Mesodermal cell (in vitro differentiated cells): ENCODE measurements around the gene MAPKBP1.

Experiments
- H3K27ac ChIP-seq: 2 replicates; pipeline ENCODE4 v1.7.0; 2013; ENCODE audit warnings: mild to moderate bottlenecking, low read depth, low read length, moderate library complexity; ENCODE audit not compliant: severe bottlenecking
- H3K36me3 ChIP-seq: 2 replicates; pipeline ENCODE4 v1.7.1; 2013; ENCODE audit warnings: mild to moderate bottlenecking, low read length, moderate library complexity; ENCODE audit not compliant: control insufficient read depth, insufficient read depth
- H3K4me1 ChIP-seq: one replicate; pipeline ENCODE4 v1.7.1; 2013; ENCODE audit warnings: mild to moderate bottlenecking, low read length; ENCODE audit not compliant: insufficient read depth, control insufficient read depth, poor library complexity, severe bottlenecking
- H3K4me3 ChIP-seq: 2 replicates; pipeline ENCODE4 v1.7.0; 2013; ENCODE audit warnings: low read length, control low read depth, mild to moderate bottlenecking; ENCODE audit not compliant: insufficient read depth, poor library complexity, severe bottlenecking; ENCODE audit errors: extremely low read depth
- H3K9me3 ChIP-seq: 2 replicates; pipeline ENCODE4 v1.7.1; 2013; ENCODE audit warnings: mild to moderate bottlenecking, low read length, moderate library complexity; ENCODE audit not compliant: control insufficient read depth
- WGBS, 2 experiments: methylation state at CpG; one replicate each; pipeline ENCODE4 v1.1.5; 2013; ENCODE audit warnings: missing lambda C conversion rate in 2 of 2; ENCODE audit not compliant: insufficient coverage in 2 of 2; 5-methylcytosine and 5-hydroxymethylcytosine counted together

Gene MAPKBP1

GRCh38 chr15:41817781-41818180, 43.5 kb downstream of the MAPKBP1 start:
- Histone ChIP-seq H3K9me3 (no peaks in the 10 kb centered on the region), H3K36me3 (peaks cover 75% of the 10 kb centered on the region)
- 93 to 100% methylated on average over 3 to 5 of the region's 6 CpGs for WGBS, 2 experiments

GRCh38 chr15:41819455-41820050, 45.3 kb downstream of the MAPKBP1 start:
- Histone ChIP-seq H3K36me3 (peaks cover 76% of the 10 kb centered on the region), H3K9me3 (no peaks in the 10 kb centered on the region), H3K4me1 (no peaks in the 10 kb centered on the region), H3K4me3 (no peak overlapping the region), H3K27ac (no peak overlapping the region)
- WGBS, 2 experiments = 90 to 91% methylated on average over 5 to 9 of the region's 9 CpGs

More at GRCh38 chr15:41817781-41818180, 43.5 kb downstream of the MAPKBP1 start:
- no peak overlapping the region for H3K4me3 ChIP-seq
- no peaks in the 10 kb centered on the region for H3K4me1 ChIP-seq
- no peak overlapping the region for H3K27ac ChIP-seq

GRCh38 chr15:41820791-41821423, 46.6 kb downstream of the MAPKBP1 start:
- no peak overlapping the region for H3K4me3 ChIP-seq
- 96 to 97% methylated on average over 4 to 6 of the region's 6 CpGs for WGBS, 2 experiments
- no peaks in the 10 kb centered on the region for H3K4me1 ChIP-seq
- H3K36me3 ChIP-seq = peaks cover 75% of the 10 kb centered on the region
- H3K9me3 ChIP-seq = no peaks in the 10 kb centered on the region
- H3K27ac ChIP-seq = no peak overlapping the region

- Histone ChIP-seq H3K9me3 (no peaks in the 10 kb centered on the region), H3K4me3 (no peak overlapping the region), H3K27ac (no peak overlapping the region), H3K36me3 (peaks cover 81% of the 10 kb centered on the region), H3K4me1 (no peaks in the 10 kb centered on the region)
- 70 to 100% methylated on average over 1 of the region's 4 CpGs for WGBS, 2 experiments
Measured at GRCh38 chr15:41821831-41822230, 47.5 kb downstream of the MAPKBP1 start.

- Histone ChIP-seq H3K27ac (no peak overlapping the region), H3K4me1 (no peaks in the 10 kb centered on the region), H3K36me3 (peaks cover 74% of the 10 kb centered on the region), H3K9me3 (no peaks in the 10 kb centered on the region), H3K4me3 (no peak overlapping the region)
- 94 to 98% methylated on average over 6 of the region's 6 CpGs for WGBS, 2 experiments
Measured at GRCh38 chr15:41822471-41822870, 48.2 kb downstream of the MAPKBP1 start.

GRCh38 chr15:41822957-41823356, 48.7 kb downstream of the MAPKBP1 start:
- no peak overlapping the region for H3K4me3 ChIP-seq
- no peaks in the 10 kb centered on the region for H3K9me3 ChIP-seq
- WGBS, 2 experiments = 93 to 94% methylated on average over 3 to 5 of the region's 6 CpGs
- H3K4me1 ChIP-seq = no peaks in the 10 kb centered on the region
- no peak overlapping the region for H3K27ac ChIP-seq
- H3K36me3 ChIP-seq = peaks cover 70% of the 10 kb centered on the region

- Histone ChIP-seq H3K4me3 (no peak overlapping the region), H3K4me1 (peaks cover under 1% of the 10 kb centered on the region), H3K9me3 (no peaks in the 10 kb centered on the region), H3K27ac (no peak overlapping the region), H3K36me3 (peaks cover 64% of the 10 kb centered on the region)
- WGBS, 2 experiments = 92 to 96% methylated on average over 5 to 9 of the region's 11 CpGs
Measured at GRCh38 chr15:41823502-41823901, 49.2 kb downstream of the MAPKBP1 start.

GRCh38 chr15:41824062-41824745, 49.9 kb downstream of the MAPKBP1 start:
- no peak overlapping the region for H3K27ac ChIP-seq
- H3K9me3 ChIP-seq = no peaks in the 10 kb centered on the region
- no peak overlapping the region for H3K4me3 ChIP-seq
- peaks cover 57% of the 10 kb centered on the region for H3K36me3 ChIP-seq
- peaks cover 7% of the 10 kb centered on the region for H3K4me1 ChIP-seq
- 94 to 98% methylated on average over 14 to 19 of the region's 19 CpGs for WGBS, 2 experiments

- H3K9me3 ChIP-seq = no peaks in the 10 kb centered on the region
- no peak overlapping the region for H3K27ac ChIP-seq
- peaks cover 7% of the 10 kb centered on the region for H3K4me1 ChIP-seq
- H3K36me3 ChIP-seq = peaks cover 52% of the 10 kb centered on the region
- H3K4me3 ChIP-seq = no peak overlapping the region
- WGBS, 2 experiments = 94 to 98% methylated on average over 6 to 10 of the region's 10 CpGs
Measured at GRCh38 chr15:41825145-41825544, 50.9 kb downstream of the MAPKBP1 start.

- WGBS, 2 experiments = 90 to 96% methylated on average over 7 to 9 of the region's 13 CpGs
- Histone ChIP-seq H3K4me1 (peaks cover 7% of the 10 kb centered on the region), H3K9me3 (no peaks in the 10 kb centered on the region), H3K36me3 (peaks cover 45% of the 10 kb centered on the region), H3K4me3 (no peak overlapping the region), H3K27ac (no peak overlapping the region)
Measured at GRCh38 chr15:41825572-41826535, 51.6 kb downstream of the MAPKBP1 start.
